PC-9 (cell line): Measurements from ENCODE around the gene NEK4. TPM values are rescaled to one million over a fixed set of nuclear protein-coding genes. Genes with fewer than 3 reads are reported as not detected.

Experiments used
- BruUV-seq: library from RNA; stranded (reverse); fragments of 400-500 nt; replicated peaks from 2 replicates; lab custom pipeline; 2021; lab: Mats Ljungman, UMichigan
- CTCF ChIA-PET: fragments of 300-600 bp; sonication (Branson Sonifier 250); formaldehyde crosslinking; loops from one replicate; lab custom pipeline; 2022; ENCODE audit warnings: antibody characterized with exemption; lab: Charles Lee
- POLR2A ChIA-PET: fragments of 300-600 bp; sonication (Branson Sonifier 250); formaldehyde crosslinking; loops from one replicate; lab custom pipeline; 2022; ENCODE audit warnings: antibody characterized with exemption; ENCODE audit not compliant: unreplicated experiment; lab: Charles Lee
- DNase-seq, 2 experiments: peaks; one replicate each; pipeline versions ENCODE4 v3.0.0 to v3.0.0-alpha.2; 2015 to 2022; ENCODE audit warnings: mixed read lengths in 1 of 2
- H2AFZ ChIP-seq: fragments of 200-600 bp; sonication (generic); 2 replicates; pipeline ENCODE4 v1.8.1; 2017; ENCODE audit warnings: antibody characterized with exemption
- H3F3A ChIP-seq: fragments of 200-600 bp; sonication (generic); 2 replicates; pipeline ENCODE4 v1.8.1; 2017; ENCODE audit warnings: antibody characterized with exemption, mild to moderate bottlenecking, low read depth; ENCODE audit not compliant: insufficient read depth
- H3K27ac ChIP-seq: fragments of 200-600 bp; sonication (generic); 2 replicates; pipeline ENCODE4 v1.6.1; 2016; ENCODE audit warnings: mixed run types
- H3K27me3 ChIP-seq: fragments of 200-600 bp; sonication (generic); 2 replicates; pipeline ENCODE4 v1.6.1; 2016; ENCODE audit warnings: low read depth, mixed run types; ENCODE audit not compliant: insufficient read depth
- H3K36me3 ChIP-seq: fragments of 200-600 bp; sonication (generic); 2 replicates; pipeline ENCODE4 v1.6.1; 2016; ENCODE audit warnings: low read depth, mixed run types
- H3K4me1 ChIP-seq: fragments of 200-600 bp; sonication (generic); replicated peaks from 2 replicates; pipeline ENCODE4 v1.6.1; 2016; ENCODE audit warnings: mixed run types; ENCODE audit not compliant: insufficient read depth
- H3K4me2 ChIP-seq: fragments of 200-600 bp; sonication (generic); 2 replicates; pipeline ENCODE4 v1.6.1; 2017; ENCODE audit warnings: mixed run types
- H3K4me3 ChIP-seq: fragments of 200-600 bp; sonication (generic); 2 replicates; pipeline ENCODE4 v1.6.1; 2016; ENCODE audit warnings: mixed run types
- H3K79me2 ChIP-seq: fragments of 200-600 bp; sonication (generic); 2 replicates; pipeline ENCODE4 v1.6.1; 2017; ENCODE audit warnings: low read depth, mixed run types
- H3K9me2 ChIP-seq: fragments of 200-600 bp; sonication (generic); 2 replicates; pipeline ENCODE4 v1.8.1; 2017; ENCODE audit warnings: mild to moderate bottlenecking; ENCODE audit not compliant: insufficient read depth
- H3K9me3 ChIP-seq: fragments of 200-600 bp; sonication (generic); 2 replicates; pipeline ENCODE4 v1.8.1; 2016; ENCODE audit warnings: low read depth; ENCODE audit not compliant: insufficient read depth
- H4K20me1 ChIP-seq: fragments of 200-600 bp; sonication (generic); 2 replicates; pipeline ENCODE4 v1.8.1; 2017; ENCODE audit not compliant: insufficient read depth
- EZH2 ChIP-seq: fragments of 200-600 bp; sonication (generic); IDR thresholded peaks from 2 replicates; pipeline ENCODE4 v1.8.0; 2017; ENCODE audit warnings: antibody characterized with exemption, low read depth
- intact Hi-C: fragments of 100-400 bp; cut with micrococcal nuclease; formaldehyde crosslinking; loops from one replicate; pipeline ENCODE4 v1.10.0; 2022; ENCODE audit not compliant: unreplicated experiment
- total RNA-seq: library from RNA; stranded (reverse); gene quantifications from 2 replicates; pipeline ENCODE4 v1.2.3, GENCODE V29; 2021
- TF ChIP-seq, protein P1 (sequence below): fragments of 200-600 bp; sonication (generic); conservative IDR thresholded peaks from 2 replicates; pipeline ENCODE4 v1.6.1; 2017; ENCODE audit warnings: mixed run types, antibody characterized with exemption, mild to moderate bottlenecking, moderate library complexity

NEK4 gene
- total RNA-seq, 1 experiment from 2014 or later: 36.5 TPM

DNA sequence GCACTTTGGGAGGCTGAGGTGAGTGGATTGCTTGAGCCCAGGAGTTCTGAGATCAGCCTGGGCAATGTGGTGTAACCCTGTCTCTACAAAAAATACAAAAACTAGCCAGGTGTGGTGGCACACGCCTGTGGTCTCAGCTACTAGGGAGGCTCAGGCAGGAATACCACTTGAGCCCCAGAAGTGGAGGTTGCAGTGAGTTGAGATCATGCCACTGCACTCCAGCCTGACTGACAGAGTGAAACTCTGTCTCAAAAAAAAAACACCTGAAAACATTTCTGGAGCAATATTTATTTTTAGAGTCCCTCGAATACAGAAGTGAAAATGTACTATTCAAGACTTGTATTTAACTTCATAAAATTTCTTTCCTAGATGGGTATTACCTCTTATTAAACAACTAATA is 60.2 kb downstream of the NEK4 start:
- Histone ChIP-seq H3K4me2 (no peak overlapping the region), H3K9me2 (no peaks in the 10 kb centered on the region), H3K4me3 (no peak overlapping the region), H4K20me1 (no peaks in the 10 kb centered on the region), H3K27ac (no peak overlapping the region), H3F3A (peaks cover 17% of the 10 kb centered on the region; the same call in 1 of the 2 replicates), H3K4me1 (peaks cover 12% of the 10 kb centered on the region; the same call in 1 of the 2 replicates), H3K9me3 (no peaks in the 10 kb centered on the region), H3K79me2 (peaks cover 22% of the 10 kb centered on the region), H2AFZ (no peak overlapping the region), H3K27me3 (no peaks in the 10 kb centered on the region), H3K36me3 (no peaks in the 10 kb centered on the region; the same call in none of the 2 replicates)
- BruUV-seq: no TSS peak
- intact Hi-C loops: no loop called here
- DNase-seq: no peak
- ChIA-PET POLR2A (no interaction called here), CTCF (no interaction called here)
- TF ChIP-seq, protein P1, sequence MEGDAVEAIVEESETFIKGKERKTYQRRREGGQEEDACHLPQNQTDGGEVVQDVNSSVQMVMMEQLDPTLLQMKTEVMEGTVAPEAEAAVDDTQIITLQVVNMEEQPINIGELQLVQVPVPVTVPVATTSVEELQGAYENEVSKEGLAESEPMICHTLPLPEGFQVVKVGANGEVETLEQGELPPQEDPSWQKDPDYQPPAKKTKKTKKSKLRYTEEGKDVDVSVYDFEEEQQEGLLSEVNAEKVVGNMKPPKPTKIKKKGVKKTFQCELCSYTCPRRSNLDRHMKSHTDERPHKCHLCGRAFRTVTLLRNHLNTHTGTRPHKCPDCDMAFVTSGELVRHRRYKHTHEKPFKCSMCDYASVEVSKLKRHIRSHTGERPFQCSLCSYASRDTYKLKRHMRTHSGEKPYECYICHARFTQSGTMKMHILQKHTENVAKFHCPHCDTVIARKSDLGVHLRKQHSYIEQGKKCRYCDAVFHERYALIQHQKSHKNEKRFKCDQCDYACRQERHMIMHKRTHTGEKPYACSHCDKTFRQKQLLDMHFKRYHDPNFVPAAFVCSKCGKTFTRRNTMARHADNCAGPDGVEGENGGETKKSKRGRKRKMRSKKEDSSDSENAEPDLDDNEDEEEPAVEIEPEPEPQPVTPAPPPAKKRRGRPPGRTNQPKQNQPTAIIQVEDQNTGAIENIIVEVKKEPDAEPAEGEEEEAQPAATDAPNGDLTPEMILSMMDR: no peak
- no peak for TF ChIP-seq EZH2

DNA sequence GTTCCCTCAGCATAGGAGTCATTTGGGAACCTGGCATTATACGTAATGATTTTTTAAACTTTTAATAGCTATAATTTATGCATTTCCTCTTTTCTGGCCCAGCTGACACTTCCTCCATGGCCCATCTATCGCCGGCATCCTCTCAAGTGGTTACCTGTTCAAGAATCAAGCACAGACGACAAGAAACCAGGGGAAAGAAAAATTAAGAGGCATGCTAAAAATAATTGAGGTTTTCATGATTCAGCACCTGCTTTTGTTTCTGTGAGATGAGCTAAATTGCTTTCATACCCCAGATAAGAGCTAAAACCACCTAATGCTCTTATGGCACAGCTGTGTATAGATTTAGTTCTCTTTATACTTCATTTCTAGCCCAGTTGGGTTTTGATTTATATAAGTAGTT is 63.2 kb downstream of the NEK4 start:
- H3K9me2 ChIP-seq: no peaks in the 10 kb centered on the region
- peaks cover 48% of the 10 kb centered on the region for H3K79me2 ChIP-seq
- no TSS peak for BruUV-seq
- no peak overlapping the region for H2AFZ ChIP-seq
- peak overlapping the region; percentile 86; the same call in 1 of the 2 replicates for H3K4me3 ChIP-seq
- no peaks in the 10 kb centered on the region for H3K27me3 ChIP-seq
- peak overlapping the region; percentile 100 for H3K4me2 ChIP-seq
- H4K20me1 ChIP-seq: no peaks in the 10 kb centered on the region
- peaks cover 22% of the 10 kb centered on the region for H3K4me1 ChIP-seq
- intact Hi-C loops: no loop called here
- no peak for TF ChIP-seq EZH2
- TF ChIP-seq, protein P1: no peak
- no peaks in the 10 kb centered on the region for H3K9me3 ChIP-seq
- DNase-seq: no peak
- ChIA-PET POLR2A (no interaction called here), CTCF (no interaction called here)
- H3K36me3 ChIP-seq: no peaks in the 10 kb centered on the region; the same call in none of the 2 replicates
- no peak overlapping the region for H3K27ac ChIP-seq
- H3F3A ChIP-seq: peaks cover 17% of the 10 kb centered on the region; the same call in 1 of the 2 replicates

DNA sequence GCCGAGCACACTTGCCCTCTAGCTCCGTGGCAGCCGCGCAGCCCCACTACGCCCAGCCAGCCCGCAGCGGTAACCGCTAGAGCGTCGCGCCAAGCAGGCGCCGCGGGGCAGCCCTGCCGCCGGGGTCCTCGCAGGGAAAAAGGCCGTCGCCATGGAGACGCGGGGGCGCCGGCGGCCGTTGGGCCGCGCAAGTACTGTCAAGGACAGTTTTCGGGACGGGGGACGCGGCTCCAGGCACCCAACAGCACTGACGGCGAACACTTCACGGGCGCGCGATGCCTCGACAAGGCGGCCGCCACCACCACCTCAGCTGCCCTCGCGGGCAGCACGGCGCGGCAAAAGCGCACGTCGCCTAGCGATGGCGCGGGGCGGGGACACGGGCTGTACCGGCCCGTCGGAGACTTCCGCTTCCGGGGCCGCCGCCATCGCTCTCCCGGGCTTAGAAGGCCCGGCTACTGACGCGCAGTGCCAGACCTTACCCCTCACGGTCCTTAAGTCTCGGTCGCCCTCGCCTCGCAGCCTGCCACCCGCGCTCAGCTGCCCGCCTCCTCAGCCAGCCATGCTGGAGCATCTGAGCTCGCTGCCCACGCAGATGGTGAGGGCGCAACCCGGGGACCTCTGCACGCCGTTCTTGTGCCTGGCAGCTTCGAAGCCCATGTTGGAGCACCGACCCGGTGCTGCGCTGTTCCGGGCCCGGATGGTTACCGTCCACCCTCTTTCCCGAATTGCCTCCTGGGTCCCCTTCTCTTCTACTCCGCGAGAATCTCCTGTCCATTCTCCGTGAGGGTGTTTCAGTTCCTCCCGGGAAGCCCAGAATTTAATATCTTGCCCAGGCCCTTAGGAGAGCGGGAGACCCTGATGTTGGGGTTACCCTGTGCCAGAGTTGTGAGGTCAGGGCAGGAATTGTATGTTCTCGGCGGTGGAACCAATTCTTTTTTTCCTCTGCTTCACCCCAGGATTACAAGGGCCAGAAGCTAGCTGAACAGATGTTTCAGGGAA is 64.8 kb downstream of the NEK4 start, which contains the start of the genes GLT8D1 and SPCS1:
GLT8D1 (minus strand) TSS at position 104 of the 999 bp plus-strand sequence. CDS start 5,331 bp downstream, outside the sequence.
SPCS1 (plus strand) TSS at position 419 of the 999 bp plus-strand sequence; CDS start at position 560, 141 bp downstream.
- H3K36me3 ChIP-seq: no peaks in the 10 kb centered on the region; the same call in none of the 2 replicates
- peak within 1 kb of the TSS; percentile 86 for H3K4me3 ChIP-seq
- H3K79me2 ChIP-seq: peaks cover 51% of the 10 kb centered on the region
- H3F3A ChIP-seq: 0 out of 2 replicates have a peak, but pooled peaks cover 9% of the 10 kb centered on the region
- TSS peak; percentile 40 for BruUV-seq
- H3K9me3 ChIP-seq: no peaks in the 10 kb centered on the region
- no peaks in the 10 kb centered on the region for H3K27me3 ChIP-seq
- peak within 1 kb of the TSS; percentile 80 for H2AFZ ChIP-seq
- DNase-seq: peak; percentile 69 to 82
- H3K27ac ChIP-seq: 0 out of 2 replicates have a peak within 1 kb of the TSS, but pooled peaks have one; percentile 7
- no peaks in the 10 kb centered on the region for H4K20me1 ChIP-seq
- no peak for TF ChIP-seq EZH2
- TF ChIP-seq, protein P1: no peak
- CTCF ChIA-PET: no interaction called here
- POLR2A ChIA-PET: interaction anchor here (0.5 kb wide), 1 partner anchor 376 kb away, joined by 4 read pairs; no protein-coding TSS in a partner anchor
- peaks cover 22% of the 10 kb centered on the region for H3K4me1 ChIP-seq
- H3K9me2 ChIP-seq: no peaks in the 10 kb centered on the region
- peak within 1 kb of the TSS; percentile 100 for H3K4me2 ChIP-seq
- intact Hi-C loops: no loop called here
